Liver (tissue), 3 donors: Measurements from ENCODE around the gene SORCS2.

Source experiments
- EGR1 ChIP-seq, 2 donors: IDR thresholded peaks; 2 replicates each; pipeline ENCODE4 v1.6.1; 2016 to 2018; ENCODE audit warnings: antibody characterized with exemption in 2 of 2, low read depth in 2 of 2
- FOXA1 ChIP-seq: IDR thresholded peaks from 2 replicates; pipeline ENCODE4 v1.6.1; 2016; ENCODE audit warnings: antibody characterized with exemption
- JUND ChIP-seq, 2 donors: IDR thresholded peaks; 2 replicates each; pipeline ENCODE4 v1.6.1; 2016; ENCODE audit warnings: antibody characterized with exemption in 2 of 2
- RAD21 ChIP-seq, 2 donors: IDR thresholded peaks; 2 replicates each; pipeline ENCODE4 v1.6.1; 2016; ENCODE audit warnings: antibody characterized with exemption in 2 of 2, mild to moderate bottlenecking in 2 of 2
- SP1 ChIP-seq: IDR thresholded peaks from 2 replicates; pipeline ENCODE4 v1.6.1; 2018; ENCODE audit warnings: antibody characterized with exemption, mild to moderate bottlenecking
- TAF1 ChIP-seq: conservative IDR thresholded peaks from 2 replicates; pipeline ENCODE4 v1.6.1; 2016; ENCODE audit warnings: antibody characterized with exemption, mild to moderate bottlenecking
- YY1 ChIP-seq: IDR thresholded peaks from 2 replicates; pipeline ENCODE4 v1.6.1; 2016; ENCODE audit warnings: antibody characterized with exemption, mild to moderate bottlenecking
- TF ChIP-seq, protein P1 (sequence below): IDR thresholded peaks from 2 replicates; pipeline ENCODE4 v1.6.1; 2016; ENCODE audit warnings: antibody characterized with exemption
- TF ChIP-seq, protein P2 (sequence below): fragments of 150-350 bp; IDR thresholded peaks from 2 replicates; pipeline ENCODE4 v1.5.1; 2017; ENCODE audit warnings: improper control_type of control experiment, low read depth, low read length; ENCODE audit not compliant: missing input control
- TF ChIP-seq, protein P3 (sequence below): IDR thresholded peaks from 2 replicates; pipeline ENCODE4 v1.6.1; 2016; ENCODE audit warnings: antibody characterized with exemption
- TF ChIP-seq, protein P4 (sequence below): IDR thresholded peaks from 2 replicates; pipeline ENCODE4 v1.6.1; 2016; ENCODE audit warnings: antibody characterized with exemption, mild to moderate bottlenecking
- TF ChIP-seq, protein P5 (sequence below): IDR thresholded peaks from 2 replicates; pipeline ENCODE4 v1.6.1; 2016; ENCODE audit warnings: antibody characterized with exemption
- donor health status: healthy.
- donor health status: healthy.

DNA sequence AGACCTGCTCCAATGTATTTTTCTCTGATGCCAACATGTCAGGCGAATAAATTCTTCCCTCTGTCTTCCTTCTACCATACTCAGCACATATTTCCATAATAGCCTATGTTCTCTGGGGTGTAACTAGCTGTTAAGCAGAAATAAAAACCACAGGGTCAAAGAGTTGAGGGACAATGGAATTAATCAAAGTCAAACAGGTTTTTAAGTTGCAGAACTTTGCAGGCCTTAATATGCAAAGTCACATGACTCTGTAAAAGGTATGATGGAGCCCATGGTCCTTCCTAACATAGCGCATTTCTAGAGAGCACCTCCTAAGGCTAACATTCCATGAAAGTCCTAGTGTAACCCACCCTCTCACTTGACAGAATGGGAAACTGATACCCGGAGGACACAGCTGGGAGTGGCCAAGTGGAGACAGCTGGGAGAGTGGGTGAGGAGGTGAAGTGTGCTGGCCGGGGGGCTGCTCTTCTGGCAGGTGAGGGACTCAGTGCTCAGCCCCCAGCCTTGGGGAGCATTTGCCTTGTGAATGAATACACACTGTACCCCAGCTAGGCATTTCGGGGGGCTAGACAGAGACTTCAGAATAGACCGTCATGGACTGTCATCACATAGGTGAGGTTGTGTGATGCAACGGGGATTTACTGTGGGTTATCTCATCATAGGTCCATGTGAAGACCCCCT lies 8.4 kb upstream of the SORCS2 start:
- TF ChIP-seq, protein P1, sequence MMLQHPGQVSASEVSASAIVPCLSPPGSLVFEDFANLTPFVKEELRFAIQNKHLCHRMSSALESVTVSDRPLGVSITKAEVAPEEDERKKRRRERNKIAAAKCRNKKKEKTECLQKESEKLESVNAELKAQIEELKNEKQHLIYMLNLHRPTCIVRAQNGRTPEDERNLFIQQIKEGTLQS, result no peak
- TF ChIP-seq, protein P2, sequence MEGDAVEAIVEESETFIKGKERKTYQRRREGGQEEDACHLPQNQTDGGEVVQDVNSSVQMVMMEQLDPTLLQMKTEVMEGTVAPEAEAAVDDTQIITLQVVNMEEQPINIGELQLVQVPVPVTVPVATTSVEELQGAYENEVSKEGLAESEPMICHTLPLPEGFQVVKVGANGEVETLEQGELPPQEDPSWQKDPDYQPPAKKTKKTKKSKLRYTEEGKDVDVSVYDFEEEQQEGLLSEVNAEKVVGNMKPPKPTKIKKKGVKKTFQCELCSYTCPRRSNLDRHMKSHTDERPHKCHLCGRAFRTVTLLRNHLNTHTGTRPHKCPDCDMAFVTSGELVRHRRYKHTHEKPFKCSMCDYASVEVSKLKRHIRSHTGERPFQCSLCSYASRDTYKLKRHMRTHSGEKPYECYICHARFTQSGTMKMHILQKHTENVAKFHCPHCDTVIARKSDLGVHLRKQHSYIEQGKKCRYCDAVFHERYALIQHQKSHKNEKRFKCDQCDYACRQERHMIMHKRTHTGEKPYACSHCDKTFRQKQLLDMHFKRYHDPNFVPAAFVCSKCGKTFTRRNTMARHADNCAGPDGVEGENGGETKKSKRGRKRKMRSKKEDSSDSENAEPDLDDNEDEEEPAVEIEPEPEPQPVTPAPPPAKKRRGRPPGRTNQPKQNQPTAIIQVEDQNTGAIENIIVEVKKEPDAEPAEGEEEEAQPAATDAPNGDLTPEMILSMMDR, result no peak
- no peak for TF ChIP-seq FOXA1
- TF ChIP-seq, protein P3, sequence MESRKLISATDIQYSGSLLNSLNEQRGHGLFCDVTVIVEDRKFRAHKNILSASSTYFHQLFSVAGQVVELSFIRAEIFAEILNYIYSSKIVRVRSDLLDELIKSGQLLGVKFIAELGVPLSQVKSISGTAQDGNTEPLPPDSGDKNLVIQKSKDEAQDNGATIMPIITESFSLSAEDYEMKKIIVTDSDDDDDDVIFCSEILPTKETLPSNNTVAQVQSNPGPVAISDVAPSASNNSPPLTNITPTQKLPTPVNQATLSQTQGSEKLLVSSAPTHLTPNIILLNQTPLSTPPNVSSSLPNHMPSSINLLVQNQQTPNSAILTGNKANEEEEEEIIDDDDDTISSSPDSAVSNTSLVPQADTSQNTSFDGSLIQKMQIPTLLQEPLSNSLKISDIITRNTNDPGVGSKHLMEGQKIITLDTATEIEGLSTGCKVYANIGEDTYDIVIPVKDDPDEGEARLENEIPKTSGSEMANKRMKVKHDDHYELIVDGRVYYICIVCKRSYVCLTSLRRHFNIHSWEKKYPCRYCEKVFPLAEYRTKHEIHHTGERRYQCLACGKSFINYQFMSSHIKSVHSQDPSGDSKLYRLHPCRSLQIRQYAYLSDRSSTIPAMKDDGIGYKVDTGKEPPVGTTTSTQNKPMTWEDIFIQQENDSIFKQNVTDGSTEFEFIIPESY, result no peak
- TF ChIP-seq, protein P4, sequence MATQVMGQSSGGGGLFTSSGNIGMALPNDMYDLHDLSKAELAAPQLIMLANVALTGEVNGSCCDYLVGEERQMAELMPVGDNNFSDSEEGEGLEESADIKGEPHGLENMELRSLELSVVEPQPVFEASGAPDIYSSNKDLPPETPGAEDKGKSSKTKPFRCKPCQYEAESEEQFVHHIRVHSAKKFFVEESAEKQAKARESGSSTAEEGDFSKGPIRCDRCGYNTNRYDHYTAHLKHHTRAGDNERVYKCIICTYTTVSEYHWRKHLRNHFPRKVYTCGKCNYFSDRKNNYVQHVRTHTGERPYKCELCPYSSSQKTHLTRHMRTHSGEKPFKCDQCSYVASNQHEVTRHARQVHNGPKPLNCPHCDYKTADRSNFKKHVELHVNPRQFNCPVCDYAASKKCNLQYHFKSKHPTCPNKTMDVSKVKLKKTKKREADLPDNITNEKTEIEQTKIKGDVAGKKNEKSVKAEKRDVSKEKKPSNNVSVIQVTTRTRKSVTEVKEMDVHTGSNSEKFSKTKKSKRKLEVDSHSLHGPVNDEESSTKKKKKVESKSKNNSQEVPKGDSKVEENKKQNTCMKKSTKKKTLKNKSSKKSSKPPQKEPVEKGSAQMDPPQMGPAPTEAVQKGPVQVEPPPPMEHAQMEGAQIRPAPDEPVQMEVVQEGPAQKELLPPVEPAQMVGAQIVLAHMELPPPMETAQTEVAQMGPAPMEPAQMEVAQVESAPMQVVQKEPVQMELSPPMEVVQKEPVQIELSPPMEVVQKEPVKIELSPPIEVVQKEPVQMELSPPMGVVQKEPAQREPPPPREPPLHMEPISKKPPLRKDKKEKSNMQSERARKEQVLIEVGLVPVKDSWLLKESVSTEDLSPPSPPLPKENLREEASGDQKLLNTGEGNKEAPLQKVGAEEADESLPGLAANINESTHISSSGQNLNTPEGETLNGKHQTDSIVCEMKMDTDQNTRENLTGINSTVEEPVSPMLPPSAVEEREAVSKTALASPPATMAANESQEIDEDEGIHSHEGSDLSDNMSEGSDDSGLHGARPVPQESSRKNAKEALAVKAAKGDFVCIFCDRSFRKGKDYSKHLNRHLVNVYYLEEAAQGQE, result no peak
- no peak for TF ChIP-seq EGR1 (IDR thresholded peaks at IDR 0.05; ENCODE audit: low read depth in 2 of 2)
- no peak for TF ChIP-seq RAD21 (IDR thresholded peaks at IDR 0.05)
- TF ChIP-seq, protein P5, sequence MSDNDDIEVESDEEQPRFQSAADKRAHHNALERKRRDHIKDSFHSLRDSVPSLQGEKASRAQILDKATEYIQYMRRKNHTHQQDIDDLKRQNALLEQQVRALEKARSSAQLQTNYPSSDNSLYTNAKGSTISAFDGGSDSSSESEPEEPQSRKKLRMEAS, result no peak
- TF ChIP-seq TAF1, result no peak
- TF ChIP-seq YY1, result no peak
- no peak for TF ChIP-seq SP1
- no peak for TF ChIP-seq JUND (IDR thresholded peaks at IDR 0.05)
